ENCODE data around the gene PAFAH2. TPM values are rescaled to one million over a fixed set of nuclear protein-coding genes. Genes with fewer than 3 reads are reported as not detected.

PAFAH2 gene
- polyA plus RNA-seq, 1 of the 3 experiments (the other 2 are of a cell fraction) = 10.8 TPM

DNA sequence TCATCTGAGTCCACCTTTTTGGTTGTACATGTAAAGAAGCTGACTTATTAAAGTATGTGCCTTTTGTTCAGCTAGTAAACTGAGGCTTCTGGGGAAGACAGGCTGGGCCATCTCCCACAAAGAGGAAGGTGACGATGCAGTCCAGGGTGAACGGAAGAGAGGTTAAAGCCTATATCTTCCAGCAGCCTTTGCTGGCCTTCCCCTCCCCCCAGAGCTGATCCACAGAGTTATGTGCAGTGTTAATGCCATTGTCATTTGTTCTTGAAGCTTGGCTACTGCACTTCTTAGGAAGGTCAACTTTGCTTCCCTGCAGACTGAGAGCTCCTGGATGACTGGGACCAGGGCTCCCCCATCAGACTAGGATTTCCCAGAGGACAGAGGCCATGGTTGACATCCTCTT is 45.9 kb upstream of the PAFAH2 start:
- Histone ChIP-seq H3K4me3 (ENCODE audit: low read depth in 2 of 2, low read length in 1 of 2) (no peak overlapping the region), H3K27me3 (ENCODE audit: insufficient read depth) (peaks cover 72% of the 10 kb centered on the region)
- CTCF ChIA-PET = interaction anchor here (1.1 to 4.1 kb wide), 4 partner anchors 7 to 101 kb away, joined by 3 to 19 read pairs (median 9); no protein-coding TSS in a partner anchor

DNA sequence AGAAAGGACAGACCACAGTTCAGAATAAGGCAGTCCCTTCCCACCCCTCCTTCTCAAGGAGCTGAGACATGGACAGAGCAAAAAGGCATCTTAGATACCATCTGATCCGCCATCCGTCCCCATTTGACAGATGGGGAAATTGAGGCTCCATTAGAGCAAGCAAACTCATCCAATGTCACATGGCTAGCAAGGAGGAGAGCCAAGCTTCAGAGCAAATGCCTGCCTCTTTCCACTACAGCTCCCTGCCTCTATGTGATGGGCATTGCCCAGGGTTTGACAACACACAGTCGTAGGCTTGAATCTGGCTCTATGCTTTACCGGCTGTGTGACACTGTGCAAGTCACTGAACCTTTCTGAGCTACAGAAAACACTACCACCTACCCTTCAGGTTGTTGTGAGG is 44.1 kb upstream of the PAFAH2 start:
- no peaks in the 10 kb centered on the region for H4K20me1 ChIP-seq (ENCODE audit: insufficient read depth)
- TF ChIP-seq YY1 (IDR thresholded peaks at IDR 0.05; ENCODE audit: low read depth) (no peak), TAF1 (IDR thresholded peaks at IDR 0.05; ENCODE audit: borderline replicate concordance, low read depth, low read length) (no peak), CTCF (IDR thresholded peaks at IDR 0.05) (no peak), SIN3A (IDR thresholded peaks at IDR 0.05; ENCODE audit: borderline replicate concordance, low read depth, low read length) (no peak), CHD2 (IDR thresholded peaks at IDR 0.05; ENCODE audit: low read length, partially characterized antibody) (no peak), TCF12 (IDR thresholded peaks at IDR 0.05) (no peak), FOSL2 (IDR thresholded peaks at IDR 0.05; ENCODE audit: borderline replicate concordance, low read depth) (no peak), JUND (IDR thresholded peaks at IDR 0.05) (no peak), PBX3 (IDR thresholded peaks at IDR 0.05) (no peak), GABPA (IDR thresholded peaks at IDR 0.05; ENCODE audit: low read depth) (no peak), RFX5 (IDR thresholded peaks at IDR 0.05; ENCODE audit: low read length) (no peak), FOXJ3 (CRISPR knock-in tag; IDR thresholded peaks at IDR 0.05) (no peak)
- TF ChIP-seq, protein P1, sequence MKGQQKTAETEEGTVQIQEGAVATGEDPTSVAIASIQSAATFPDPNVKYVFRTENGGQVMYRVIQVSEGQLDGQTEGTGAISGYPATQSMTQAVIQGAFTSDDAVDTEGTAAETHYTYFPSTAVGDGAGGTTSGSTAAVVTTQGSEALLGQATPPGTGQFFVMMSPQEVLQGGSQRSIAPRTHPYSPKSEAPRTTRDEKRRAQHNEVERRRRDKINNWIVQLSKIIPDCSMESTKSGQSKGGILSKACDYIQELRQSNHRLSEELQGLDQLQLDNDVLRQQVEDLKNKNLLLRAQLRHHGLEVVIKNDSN (IDR thresholded peaks at IDR 0.05; ENCODE audit: borderline replicate concordance, low read depth) = no peak
- TF ChIP-seq, protein P2, sequence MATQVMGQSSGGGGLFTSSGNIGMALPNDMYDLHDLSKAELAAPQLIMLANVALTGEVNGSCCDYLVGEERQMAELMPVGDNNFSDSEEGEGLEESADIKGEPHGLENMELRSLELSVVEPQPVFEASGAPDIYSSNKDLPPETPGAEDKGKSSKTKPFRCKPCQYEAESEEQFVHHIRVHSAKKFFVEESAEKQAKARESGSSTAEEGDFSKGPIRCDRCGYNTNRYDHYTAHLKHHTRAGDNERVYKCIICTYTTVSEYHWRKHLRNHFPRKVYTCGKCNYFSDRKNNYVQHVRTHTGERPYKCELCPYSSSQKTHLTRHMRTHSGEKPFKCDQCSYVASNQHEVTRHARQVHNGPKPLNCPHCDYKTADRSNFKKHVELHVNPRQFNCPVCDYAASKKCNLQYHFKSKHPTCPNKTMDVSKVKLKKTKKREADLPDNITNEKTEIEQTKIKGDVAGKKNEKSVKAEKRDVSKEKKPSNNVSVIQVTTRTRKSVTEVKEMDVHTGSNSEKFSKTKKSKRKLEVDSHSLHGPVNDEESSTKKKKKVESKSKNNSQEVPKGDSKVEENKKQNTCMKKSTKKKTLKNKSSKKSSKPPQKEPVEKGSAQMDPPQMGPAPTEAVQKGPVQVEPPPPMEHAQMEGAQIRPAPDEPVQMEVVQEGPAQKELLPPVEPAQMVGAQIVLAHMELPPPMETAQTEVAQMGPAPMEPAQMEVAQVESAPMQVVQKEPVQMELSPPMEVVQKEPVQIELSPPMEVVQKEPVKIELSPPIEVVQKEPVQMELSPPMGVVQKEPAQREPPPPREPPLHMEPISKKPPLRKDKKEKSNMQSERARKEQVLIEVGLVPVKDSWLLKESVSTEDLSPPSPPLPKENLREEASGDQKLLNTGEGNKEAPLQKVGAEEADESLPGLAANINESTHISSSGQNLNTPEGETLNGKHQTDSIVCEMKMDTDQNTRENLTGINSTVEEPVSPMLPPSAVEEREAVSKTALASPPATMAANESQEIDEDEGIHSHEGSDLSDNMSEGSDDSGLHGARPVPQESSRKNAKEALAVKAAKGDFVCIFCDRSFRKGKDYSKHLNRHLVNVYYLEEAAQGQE (IDR thresholded peaks at IDR 0.05; ENCODE audit: low read depth, low read length) = no peak
- no peak overlapping the region for H3K4me3 ChIP-seq (ENCODE audit: low read depth in 2 of 2, low read length in 1 of 2)
- H3F3A ChIP-seq (replicated peaks; ENCODE audit: insufficient read depth) = no peaks in the 10 kb centered on the region
- WGBS (ENCODE audit: low lambda C conversion rate) = 41% methylated on average over 4 of the region's 4 CpGs
- H3K9me3 ChIP-seq = no peaks in the 10 kb centered on the region
- ChIA-PET CTCF (interaction anchor here (0.9 to 1.5 kb wide), 5 partner anchors 44 to 147 kb away, joined by 3 to 6 read pairs (median 3); partner anchors contain the start of gene ZNF593), POLR2A (no interaction called here)
- no peak overlapping the region for H3K4me2 ChIP-seq
- DNase-seq = no peak
- H3K9ac ChIP-seq = no peak overlapping the region
- no peaks in the 10 kb centered on the region; a peak in 1 of 4 replicates for H3K4me1 ChIP-seq (ENCODE audit: control insufficient read depth in 1 of 2, insufficient read depth in 2 of 2, low read depth in 1 of 2, low read length in 1 of 2)
- H3K79me2 ChIP-seq (ENCODE audit: insufficient read depth) = no peaks in the 10 kb centered on the region
- no peaks in the 10 kb centered on the region for H3K36me3 ChIP-seq (replicated peaks in 1 of 2; ENCODE audit: control insufficient read depth in 1 of 2, insufficient read depth in 2 of 2, low read length in 1 of 2)
- H2AFZ ChIP-seq (ENCODE audit: low read depth) = no peak overlapping the region
- peaks cover 54% of the 10 kb centered on the region for H3K27me3 ChIP-seq (ENCODE audit: insufficient read depth)
- H3K9me2 ChIP-seq = no peaks in the 10 kb centered on the region
- H3K27ac ChIP-seq (ENCODE audit: low read depth in 2 of 2, low read length in 1 of 2) = no peak overlapping the region

More for the DNA sequence above, 45.9 kb upstream of the PAFAH2 start:
- no peak for DNase-seq
- WGBS (ENCODE audit: low lambda C conversion rate) = 74% methylated on average over 2 of the region's 2 CpGs
- Histone ChIP-seq H2AFZ (ENCODE audit: low read depth) (no peak overlapping the region), H3K79me2 (ENCODE audit: insufficient read depth) (no peaks in the 10 kb centered on the region), H3K9ac (no peak overlapping the region), H3F3A (replicated peaks; ENCODE audit: insufficient read depth) (no peaks in the 10 kb centered on the region), H3K4me1 (ENCODE audit: control insufficient read depth in 1 of 2, insufficient read depth in 2 of 2, low read depth in 1 of 2, low read length in 1 of 2) (no peaks in the 10 kb centered on the region; a peak in 1 of 4 replicates), H3K36me3 (replicated peaks in 1 of 2; ENCODE audit: control insufficient read depth in 1 of 2, insufficient read depth in 2 of 2, low read length in 1 of 2) (no peaks in the 10 kb centered on the region), H3K4me2 (no peak overlapping the region), H3K9me3 (no peaks in the 10 kb centered on the region), H3K9me2 (no peaks in the 10 kb centered on the region), H4K20me1 (ENCODE audit: insufficient read depth) (no peaks in the 10 kb centered on the region), H3K27ac (ENCODE audit: low read depth in 2 of 2, low read length in 1 of 2) (no peak overlapping the region)
- POLR2A ChIA-PET = no interaction called here
- TF ChIP-seq FOXJ3 (CRISPR knock-in tag; IDR thresholded peaks at IDR 0.05) = no peak
- TF ChIP-seq JUND (IDR thresholded peaks at IDR 0.05) = no peak
- TF ChIP-seq RXRA (IDR thresholded peaks at IDR 0.05; ENCODE audit: borderline replicate concordance, low read depth) = no peak
- TF ChIP-seq CHD2 (IDR thresholded peaks at IDR 0.05; ENCODE audit: low read length, partially characterized antibody) = no peak

Data from SK-N-SH (cell line).